ENCODE data around the gene ROPN1B.

- TF ChIP-seq CTCF (conservative IDR thresholded peaks at IDR 0.05; ENCODE audit: low read depth, low read length) (no peak), EZH2 (IDR thresholded peaks at IDR 0.05; ENCODE audit: low read length, unreplicated experiment) (no peak), EZH2phosphoT487 (IDR thresholded peaks at IDR 0.05; ENCODE audit: borderline replicate concordance, low read length) (no peak)
Measured at GRCh38 chr3:126002189-126002588, 33.2 kb downstream of the ROPN1B start.
